Transverse colon (tissue), 4 donors: Measurements from ENCODE around the gene SLC24A3.

Experiments
- EP300 ChIP-seq: sonication (generic); formaldehyde crosslinking; IDR thresholded peaks from one replicate; pipeline ENCODE4 v1.6.1; 2017; ENCODE audit warnings: antibody characterized with exemption, low read depth
- POLR2A ChIP-seq: fragments of 450-650 bp; IDR thresholded peaks from one replicate; pipeline ENCODE4 v1.6.1; 2016; ENCODE audit warnings: antibody characterized with exemption, mild to moderate bottlenecking, moderate library complexity
- POLR2AphosphoS5 ChIP-seq, 3 donors: sonication (generic); formaldehyde crosslinking; IDR thresholded peaks; one replicate each; pipeline ENCODE4 v1.6.1; 2016; ENCODE audit warnings: antibody characterized with exemption in 3 of 3
- TF ChIP-seq, protein P1 (sequence below), 5 experiments: fragments of 200-600 bp in 3 of 5; fragments of 450-650 bp in 2 of 5; sonication (generic) in 3 of 5; IDR thresholded peaks; 1 replicate in 2 of 5; 2 replicates in 3 of 5; pipeline ENCODE4 v1.5.1; 2016 to 2017; ENCODE audit warnings: antibody characterized with exemption in 5 of 5, inconsistent platforms in 3 of 5, mild to moderate bottlenecking in 2 of 5, moderate library complexity in 1 of 5

DNA sequence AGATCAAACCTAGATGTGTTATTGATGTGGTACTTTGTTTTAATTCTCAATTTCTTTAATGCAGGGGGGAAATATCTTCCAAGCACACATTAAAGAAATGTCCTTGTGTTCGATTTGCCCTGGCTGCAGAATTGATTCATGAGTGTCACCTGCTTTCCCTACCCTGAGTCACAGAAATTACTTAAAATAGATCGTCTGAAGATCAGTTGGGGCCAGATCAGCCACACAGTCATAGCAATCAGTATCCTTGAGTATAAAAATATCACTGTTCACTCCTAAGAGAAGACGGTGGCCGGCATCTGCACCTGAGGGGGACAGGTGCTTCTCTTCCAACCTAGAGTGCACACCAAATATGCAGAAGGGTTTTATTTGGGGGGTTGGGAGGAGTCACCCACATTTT, 430.4 kb downstream of the SLC24A3 start:
- no peak for TF ChIP-seq POLR2AphosphoS5 (IDR thresholded peaks at IDR 0.05)
- TF ChIP-seq, protein P1, sequence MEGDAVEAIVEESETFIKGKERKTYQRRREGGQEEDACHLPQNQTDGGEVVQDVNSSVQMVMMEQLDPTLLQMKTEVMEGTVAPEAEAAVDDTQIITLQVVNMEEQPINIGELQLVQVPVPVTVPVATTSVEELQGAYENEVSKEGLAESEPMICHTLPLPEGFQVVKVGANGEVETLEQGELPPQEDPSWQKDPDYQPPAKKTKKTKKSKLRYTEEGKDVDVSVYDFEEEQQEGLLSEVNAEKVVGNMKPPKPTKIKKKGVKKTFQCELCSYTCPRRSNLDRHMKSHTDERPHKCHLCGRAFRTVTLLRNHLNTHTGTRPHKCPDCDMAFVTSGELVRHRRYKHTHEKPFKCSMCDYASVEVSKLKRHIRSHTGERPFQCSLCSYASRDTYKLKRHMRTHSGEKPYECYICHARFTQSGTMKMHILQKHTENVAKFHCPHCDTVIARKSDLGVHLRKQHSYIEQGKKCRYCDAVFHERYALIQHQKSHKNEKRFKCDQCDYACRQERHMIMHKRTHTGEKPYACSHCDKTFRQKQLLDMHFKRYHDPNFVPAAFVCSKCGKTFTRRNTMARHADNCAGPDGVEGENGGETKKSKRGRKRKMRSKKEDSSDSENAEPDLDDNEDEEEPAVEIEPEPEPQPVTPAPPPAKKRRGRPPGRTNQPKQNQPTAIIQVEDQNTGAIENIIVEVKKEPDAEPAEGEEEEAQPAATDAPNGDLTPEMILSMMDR (IDR thresholded peaks at IDR 0.05): no peak
- TF ChIP-seq POLR2A: no peak
- TF ChIP-seq EP300: no peak
